Embryonic facial prominence (tissue), 1 donor: ENCODE results near the gene ETV6.
"Not testable (repeated sequence)": the region's sequence is repeated elsewhere in the genome, so short reads cannot be mapped to it uniquely, and the experiment has no call there.

Source experiments
- DNase-seq: peaks from one replicate; pipeline ENCODE4 v3.0.0-alpha.2; 2016; ENCODE audit errors: extremely low spot score

The ETV6 gene

DNA sequence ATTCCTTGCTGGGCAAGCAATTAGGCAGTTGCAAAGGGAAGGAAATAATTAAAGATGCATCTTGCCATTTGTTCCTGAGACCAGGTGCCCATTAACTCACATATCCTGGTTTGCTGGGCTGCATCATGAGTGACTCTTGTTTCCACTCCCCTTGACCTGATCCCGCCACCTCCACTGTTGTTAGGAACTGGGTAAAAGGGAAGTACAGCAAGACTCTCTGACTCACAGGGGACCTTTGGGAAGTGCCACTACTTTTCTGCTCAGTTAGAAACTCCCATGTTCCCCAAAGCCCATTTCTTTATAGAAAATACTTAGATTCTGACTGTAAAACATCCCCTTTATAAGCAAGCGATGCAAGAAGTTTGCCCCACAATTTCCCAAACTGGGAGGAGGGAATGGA is 235.2 kb downstream of the ETV6 start:
- no peak for DNase-seq

- DNase-seq = no peak
These were observed 236.0 kb downstream of the ETV6 start for GRCh38 chr12:11885261-11886038.

DNA sequence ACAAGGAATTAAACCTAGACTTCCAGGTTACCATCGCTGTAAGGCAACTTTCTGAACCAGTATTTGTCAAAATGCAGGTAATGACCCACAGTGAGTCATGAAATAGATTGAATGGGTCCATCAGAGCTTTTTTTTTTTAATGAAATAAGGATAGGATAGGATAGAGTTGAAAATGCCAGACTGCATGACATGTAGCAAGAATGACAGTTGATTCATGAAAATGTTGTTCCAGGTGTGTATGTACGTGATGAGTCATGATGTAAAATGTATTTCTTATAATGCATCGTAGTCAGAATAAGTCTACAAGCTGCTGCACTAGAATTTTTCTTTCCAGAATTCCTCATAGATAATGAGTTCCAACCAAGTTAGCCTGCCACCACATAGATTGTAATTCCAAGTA is 236.9 kb downstream of the ETV6 start:
- no peak for DNase-seq

GRCh38 chr12:11888029-11888428 is 238.6 kb downstream of the ETV6 start:
- no peak for DNase-seq

- DNase-seq = no peak
These were observed 241.9 kb downstream of the ETV6 start for GRCh38 chr12:11891346-11891745.

DNA sequence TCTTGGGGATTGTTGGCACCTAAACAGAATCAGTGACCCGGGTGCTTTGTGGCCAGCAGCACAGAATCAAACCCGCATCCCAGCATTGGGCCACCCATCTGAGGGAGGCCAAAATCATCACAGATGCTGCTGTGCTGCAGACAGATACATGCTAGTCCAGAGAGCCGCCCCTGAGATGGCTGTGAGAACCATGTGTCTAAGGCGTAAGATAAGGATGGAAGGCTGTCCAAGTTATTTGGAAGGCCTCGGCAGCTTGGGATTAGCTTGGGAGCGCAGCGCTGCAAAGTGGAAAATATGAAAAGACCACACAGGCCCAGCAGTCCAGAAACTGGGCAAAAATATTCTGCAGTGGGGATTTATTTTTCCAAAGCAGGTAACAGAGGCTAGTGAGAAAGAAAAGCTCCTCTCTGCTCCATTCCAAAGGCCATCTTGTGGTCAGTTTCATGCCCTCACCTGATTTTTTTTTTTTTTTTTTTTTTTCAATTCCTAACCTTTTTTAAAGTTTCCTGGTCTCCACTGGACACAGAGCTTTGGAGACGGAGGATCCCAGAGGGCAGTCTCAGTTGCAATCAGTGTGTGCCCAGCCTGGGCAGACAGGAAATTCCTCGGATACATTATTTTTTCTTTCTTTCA is 242.4 kb downstream of the ETV6 start:
- no peak for DNase-seq

DNA sequence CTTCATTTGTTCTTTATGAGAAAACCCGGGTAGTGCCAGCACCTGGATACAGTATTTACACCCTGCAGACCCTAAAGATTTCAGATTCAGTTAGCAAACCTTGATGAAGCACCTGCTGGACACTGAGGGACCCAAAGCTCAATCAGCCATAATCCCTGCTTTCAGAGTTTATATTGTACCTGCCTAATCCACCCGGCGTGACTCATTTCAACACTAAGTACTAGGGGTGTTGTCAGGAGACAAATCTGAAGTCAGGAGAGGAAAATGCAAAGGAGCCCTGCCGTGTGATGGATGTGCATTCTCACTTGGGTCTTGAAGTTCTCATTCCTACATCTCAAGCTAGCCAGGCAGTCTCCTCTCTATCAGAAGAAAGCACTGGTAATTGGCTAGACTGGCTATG is 244.5 kb downstream of the ETV6 start:
- DNase-seq = no peak

- DNase-seq = no peak
These were observed 245.4 kb downstream of the ETV6 start for GRCh38 chr12:11894890-11895289.

DNA sequence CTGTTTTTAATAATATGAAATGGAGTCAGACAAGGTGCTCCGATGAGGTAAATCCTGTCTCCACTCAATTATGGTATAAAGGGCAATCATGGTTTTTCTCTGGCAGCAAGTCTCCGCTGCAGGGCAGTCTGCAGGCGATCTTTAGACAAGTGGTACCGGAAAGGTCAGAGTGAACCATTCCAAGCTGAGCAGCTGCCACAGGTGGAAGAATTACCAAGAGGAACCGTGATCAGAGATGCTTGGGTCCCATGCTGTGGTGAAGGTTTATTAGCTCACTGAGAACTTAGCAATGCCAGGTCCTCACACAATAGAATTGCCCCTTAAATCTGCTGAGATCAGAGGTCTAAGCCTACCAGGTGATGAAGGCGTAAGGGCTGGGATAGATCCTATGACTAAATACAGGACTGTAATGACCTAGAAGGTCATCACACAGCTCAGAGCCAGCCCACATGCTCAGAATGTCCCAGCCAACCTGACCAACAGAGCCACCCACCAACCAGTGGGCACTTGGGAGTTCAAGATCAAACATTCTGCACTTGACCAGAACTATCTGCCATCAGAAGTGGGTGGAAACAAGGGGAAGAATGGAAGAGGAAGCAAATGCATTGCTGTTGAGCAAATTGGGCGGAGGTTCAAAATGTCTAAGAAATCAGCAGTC is 246.1 kb downstream of the ETV6 start:
- no peak for DNase-seq

DNA sequence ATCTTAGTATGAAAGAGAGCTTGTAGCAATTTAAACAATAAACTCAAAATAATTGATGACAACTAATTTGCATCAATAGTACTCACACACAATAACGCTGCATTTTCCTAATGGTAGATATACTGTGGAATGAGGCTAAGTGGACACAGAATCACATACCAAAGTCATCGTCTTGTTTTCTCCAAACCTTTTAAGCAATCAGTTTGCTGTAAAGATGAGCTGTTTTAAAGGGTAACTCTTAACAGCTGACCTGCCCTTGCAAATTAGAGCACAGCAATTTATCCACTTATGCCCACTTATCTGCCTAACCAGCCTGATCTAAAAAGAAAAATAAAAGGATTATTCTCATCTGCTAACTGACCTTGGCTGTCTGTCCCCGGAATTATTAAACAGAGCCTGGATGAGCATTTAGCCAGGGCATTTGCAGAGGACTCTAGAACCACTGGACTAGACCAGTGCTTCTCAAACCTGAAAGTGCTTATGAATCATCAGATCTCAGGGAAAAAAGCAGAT is 247.0 kb downstream of the ETV6 start:
- no peak for DNase-seq

GRCh38 chr12:11897923-11898322 is 248.4 kb downstream of the ETV6 start:
- no peak for DNase-seq

DNA sequence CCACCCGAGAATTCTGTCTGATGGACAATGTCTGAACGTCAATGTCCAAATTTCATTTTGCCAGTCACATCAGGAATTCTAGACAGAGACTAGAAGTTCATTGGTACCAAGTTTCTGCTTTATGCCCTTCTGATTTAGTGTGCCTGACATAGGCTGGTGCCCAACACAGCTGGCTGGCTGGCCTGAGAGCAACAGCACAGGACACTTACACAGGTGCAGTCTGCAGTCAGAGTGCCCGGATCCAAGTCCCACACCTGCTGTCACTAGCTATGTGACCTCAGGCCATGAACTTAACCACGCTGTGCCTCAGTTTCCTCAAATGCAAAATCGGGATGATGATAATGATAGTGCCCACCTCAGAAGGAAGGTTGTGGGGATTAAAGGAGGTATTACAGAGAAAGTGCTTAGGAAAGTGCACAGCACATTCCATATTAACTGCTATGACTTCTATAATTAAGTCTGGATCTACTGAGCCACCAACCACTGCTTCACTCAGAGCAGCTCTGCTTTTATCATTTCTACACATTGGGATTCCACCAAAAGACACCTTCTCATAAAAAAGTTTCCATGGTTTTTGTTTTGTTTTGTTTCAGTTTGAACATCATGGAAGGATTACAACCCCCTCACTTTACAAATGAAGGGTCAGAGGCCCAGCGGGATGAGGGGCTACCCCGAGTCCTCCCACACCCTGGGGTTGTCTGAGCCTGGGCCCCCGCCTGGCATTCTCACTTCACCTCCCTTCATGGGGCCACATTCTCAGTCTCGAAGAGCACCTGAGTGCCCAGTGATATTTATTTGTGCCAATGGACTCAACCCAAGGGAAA is 252.4 kb downstream of the ETV6 start:
- DNase-seq = no peak

- DNase-seq = no peak
These were observed 253.0 kb downstream of the ETV6 start for GRCh38 chr12:11902525-11902875.

GRCh38 chr12:11904124-11904523 is 254.7 kb downstream of the ETV6 start:
- no peak for DNase-seq

DNA sequence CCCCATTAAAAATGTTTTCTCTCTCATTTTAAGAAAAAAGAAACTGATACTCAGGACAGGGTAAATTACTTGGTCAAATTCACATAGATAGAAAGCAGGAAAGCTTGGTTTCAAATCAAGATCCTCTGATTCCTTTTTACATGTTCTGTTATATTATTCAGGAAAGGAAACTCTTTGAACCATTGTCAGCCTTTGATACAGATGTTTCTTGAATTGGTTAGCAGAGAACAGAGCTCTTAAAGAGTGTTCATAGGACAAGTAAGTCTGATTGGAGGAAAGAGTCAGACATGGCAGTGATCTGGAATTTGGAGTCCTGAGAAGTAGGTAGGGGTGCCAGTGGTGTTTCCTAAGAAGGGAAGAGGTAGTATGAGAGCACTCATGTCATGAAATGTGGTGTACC is 256.1 kb downstream of the ETV6 start:
- no peak for DNase-seq

DNA sequence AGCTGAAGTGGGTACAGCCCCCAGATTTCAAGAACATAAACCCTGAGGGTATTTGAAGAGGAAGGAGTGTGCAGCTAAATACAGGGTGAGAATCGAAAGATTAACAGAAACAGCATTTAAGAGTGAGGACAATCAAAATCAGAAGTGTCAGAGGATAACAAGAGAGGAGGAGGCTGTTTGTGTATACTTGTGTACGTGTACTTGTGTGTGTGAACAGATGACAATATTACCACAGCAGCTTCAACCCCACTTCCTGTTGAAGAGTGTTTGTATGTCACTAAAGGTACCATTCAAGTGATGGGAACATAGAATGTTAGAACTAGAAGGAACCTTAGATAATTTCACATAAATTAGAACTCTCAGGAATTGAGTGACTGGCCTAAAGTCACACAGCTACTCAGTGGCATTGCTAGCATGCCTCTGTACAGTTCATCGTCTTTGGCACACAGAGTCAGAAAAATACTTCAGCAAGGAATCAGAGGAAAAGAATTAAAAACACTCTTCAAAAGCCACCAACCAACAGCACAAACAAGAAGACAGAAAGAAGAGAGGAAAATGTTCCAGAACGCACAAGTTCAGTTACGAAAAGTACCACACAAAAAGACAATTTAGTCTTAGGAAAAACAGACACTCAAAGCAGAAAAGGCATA is 256.9 kb downstream of the ETV6 start:
- DNase-seq = no peak

- no peak for DNase-seq
These were observed 258.2 kb downstream of the ETV6 start for GRCh38 chr12:11907625-11908024.

GRCh38 chr12:11909406-11909805 is 259.9 kb downstream of the ETV6 start:
- not testable (repeated sequence) for DNase-seq

GRCh38 chr12:11916113-11916512 is 266.6 kb downstream of the ETV6 start:
- DNase-seq = no peak

GRCh38 chr12:11916771-11917170 is 267.3 kb downstream of the ETV6 start:
- no peak for DNase-seq

GRCh38 chr12:11917501-11917900 is 268.0 kb downstream of the ETV6 start:
- DNase-seq = no peak

DNA sequence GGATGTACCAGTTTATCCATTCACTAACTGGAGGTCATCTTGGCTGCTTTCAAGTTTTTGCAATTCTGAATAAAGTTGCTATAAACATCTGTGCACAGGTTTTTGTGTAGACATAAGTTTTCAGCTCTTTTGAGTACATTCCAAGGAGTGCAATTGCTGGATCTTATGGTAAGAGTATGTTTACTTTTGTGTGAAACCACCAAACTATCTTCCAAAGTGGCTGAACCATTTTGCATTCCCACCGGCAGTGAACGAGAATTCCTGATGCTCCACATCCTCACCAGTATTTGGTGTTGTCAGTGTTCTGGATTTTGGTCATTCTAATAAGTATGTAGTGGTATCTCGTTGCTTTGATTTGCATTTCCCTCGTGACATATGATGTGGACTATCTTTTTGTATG is 270.8 kb downstream of the ETV6 start:
- no peak for DNase-seq
